ENCODE data around the gene IGF2BP2.
"Not testable (repeated sequence)": the region's sequence is repeated elsewhere in the genome, so short reads cannot be mapped to it uniquely, and the experiment has no call there.

Gene IGF2BP2

DNA sequence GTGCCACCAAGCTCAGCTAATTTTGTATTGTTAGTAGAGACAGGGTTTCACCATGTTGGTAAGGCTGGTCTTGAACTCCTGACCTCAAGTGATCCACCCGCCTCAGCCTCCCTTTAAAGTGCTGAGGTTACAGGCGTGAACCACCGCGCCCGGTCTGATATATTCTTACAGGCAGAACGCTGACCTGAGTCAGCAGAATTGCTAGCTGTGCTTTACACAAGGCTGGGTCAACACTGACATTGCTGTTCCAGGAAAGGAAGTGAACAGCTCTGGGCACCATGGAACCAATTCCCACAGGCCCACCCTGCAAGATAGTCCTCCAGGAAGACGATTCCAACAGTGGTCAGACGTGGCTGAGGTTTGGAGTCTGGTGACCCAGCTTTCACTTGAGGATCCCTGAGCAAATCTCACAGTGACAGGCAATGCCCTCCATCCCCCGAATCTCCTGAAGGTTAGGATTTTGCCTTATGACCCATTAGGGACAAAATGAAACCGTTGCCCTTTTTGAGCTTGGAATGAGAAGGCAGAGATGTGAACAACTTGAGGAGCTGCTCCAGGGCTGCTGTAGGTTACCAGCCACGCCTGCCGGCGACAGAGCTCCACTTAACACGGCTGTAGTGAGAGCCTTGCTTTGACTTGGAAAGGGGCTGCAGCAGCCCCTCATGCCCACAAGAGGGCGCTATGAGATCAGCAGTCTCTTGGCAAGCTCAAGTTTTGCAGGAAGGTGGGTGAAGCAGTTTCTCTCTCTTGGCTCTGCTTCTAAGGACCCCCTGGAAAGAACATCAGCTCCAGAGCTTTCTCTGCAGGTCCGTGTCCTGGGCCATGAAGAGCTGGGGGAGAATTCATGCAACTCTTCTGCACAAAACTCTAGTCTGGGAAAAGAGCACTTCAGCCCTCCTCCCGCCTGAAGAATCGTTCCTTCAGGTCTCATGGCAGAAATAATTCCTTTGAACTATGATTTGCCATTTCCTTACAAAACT, 164.6 kb downstream of the IGF2BP2 start:
- peak; percentile 78 for DNase-seq

DNA sequence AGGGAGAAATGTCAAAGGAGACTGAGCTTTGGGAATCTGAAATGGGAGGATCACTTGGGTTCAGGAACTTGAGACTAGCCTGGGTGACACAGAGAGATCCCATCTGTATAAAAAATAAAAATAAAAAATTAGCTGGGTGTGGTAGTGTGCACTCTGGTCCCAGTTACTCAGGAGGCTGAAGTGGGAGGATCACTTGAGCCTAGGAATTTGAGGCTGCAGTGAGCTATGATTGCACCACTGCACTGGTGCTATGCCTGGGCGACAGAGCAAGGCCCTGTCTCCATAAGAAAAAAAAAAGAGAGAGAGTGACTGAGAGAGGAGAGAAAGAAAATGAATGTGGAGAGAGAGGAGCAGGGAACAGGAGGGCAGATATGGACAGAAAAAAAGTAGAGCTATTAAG, 165.9 kb downstream of the IGF2BP2 start:
- DNase-seq, result no peak

DNA sequence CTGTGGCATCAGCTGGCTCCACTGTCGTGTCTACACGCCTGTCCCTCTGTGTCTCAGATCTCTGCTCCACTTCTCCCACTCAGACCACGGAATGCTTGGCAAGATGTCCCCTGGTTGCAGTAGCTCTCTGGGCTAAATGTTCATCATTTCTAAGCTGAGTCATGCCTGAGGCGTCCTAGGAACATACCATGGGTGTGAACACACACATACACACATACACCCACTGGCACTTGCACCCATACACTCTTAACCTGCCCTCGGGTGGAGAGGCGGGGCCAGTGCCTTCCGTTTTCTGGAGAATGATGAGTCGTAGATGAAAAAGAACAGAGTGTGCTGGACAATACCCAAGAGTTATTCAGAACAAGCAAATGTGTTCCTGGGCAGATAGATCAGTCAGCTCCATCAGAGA, 166.3 kb downstream of the IGF2BP2 start:
- DNase-seq, result peak; percentile 99

DNA sequence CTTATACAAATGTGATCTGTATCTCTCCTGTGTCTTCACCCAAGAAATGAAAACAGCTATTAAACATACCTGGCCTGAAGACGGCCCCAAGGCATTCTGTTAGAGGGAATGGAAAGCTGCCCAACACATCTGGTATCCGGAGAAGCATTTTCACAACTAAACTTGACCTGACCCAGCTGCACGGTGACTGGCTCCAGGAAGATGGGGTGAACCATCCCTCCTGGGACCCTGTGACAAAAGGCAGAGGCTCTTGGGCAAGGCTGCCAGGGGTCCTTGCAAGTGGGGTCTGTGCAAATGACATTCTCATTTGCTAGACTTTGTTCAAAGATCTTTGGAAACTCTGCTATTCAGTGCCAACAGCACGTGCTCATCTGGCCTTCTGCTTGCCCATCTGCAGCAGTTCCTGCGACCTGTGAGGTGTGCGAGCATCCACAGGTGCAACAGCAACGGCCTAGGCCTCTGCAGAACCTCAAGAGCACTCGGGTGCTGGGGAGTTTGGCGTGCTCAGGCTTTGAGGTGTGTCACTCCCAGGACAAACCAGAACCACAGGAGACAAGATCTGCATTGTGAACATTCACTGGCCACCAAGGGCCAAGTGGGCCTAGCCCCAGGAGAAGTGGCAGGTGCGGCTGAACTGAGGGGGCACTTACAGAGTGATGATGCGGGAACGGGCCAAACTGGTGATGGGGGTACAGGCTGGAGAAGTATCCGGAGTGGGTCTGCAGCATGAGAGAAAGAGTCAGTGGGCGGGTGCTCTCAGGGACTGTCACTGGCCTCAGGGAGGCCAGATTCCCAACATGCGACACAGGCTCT, 166.9 kb downstream of the IGF2BP2 start:
- DNase-seq, result no peak

DNA sequence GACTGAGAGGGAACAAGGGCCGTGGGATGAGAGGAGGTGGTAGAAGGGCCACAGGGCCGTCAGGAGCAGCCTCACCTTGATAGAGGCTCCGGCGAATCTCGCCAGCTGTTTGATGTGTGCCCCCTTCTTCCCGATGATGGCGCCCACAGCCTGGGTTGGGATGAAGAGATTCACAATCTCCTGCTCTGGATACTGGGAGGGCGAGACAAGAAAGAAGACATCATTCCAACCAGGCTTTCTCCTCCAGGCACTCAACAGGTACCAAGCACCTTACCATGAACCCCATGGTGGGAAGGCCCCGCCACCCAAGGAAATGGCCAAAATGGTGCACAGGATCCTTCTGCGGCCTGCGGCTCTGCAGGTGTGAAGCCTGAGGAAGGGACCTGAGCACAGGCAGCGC, 167.6 kb downstream of the IGF2BP2 start:
- no peak for DNase-seq

DNA sequence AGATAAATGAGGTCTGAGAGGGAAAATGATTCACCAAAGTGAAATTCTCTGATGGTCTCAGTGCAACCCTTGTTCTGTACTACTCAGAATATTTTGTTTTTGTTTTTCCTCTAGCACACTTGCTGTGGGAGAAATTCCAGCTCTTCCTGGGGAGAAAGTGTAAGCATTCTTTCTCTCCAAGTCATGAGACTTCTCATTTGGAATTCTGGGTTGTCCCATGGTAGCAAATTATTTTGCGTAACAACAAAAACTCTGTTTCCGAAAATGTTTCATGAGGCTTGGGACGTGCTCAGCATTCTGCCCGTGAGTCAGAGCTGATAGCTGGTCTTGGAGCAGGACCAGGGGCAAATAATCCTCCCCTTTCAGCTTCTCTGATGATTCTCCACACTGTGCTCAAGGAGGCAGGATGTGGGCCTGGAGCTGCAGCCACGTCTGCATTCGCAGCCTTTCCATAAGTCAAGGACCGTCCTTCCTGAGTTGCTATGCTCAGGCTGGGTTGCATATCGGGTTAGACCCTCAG, 168.5 kb downstream of the IGF2BP2 start:
- peak; percentile 100 for DNase-seq

DNA sequence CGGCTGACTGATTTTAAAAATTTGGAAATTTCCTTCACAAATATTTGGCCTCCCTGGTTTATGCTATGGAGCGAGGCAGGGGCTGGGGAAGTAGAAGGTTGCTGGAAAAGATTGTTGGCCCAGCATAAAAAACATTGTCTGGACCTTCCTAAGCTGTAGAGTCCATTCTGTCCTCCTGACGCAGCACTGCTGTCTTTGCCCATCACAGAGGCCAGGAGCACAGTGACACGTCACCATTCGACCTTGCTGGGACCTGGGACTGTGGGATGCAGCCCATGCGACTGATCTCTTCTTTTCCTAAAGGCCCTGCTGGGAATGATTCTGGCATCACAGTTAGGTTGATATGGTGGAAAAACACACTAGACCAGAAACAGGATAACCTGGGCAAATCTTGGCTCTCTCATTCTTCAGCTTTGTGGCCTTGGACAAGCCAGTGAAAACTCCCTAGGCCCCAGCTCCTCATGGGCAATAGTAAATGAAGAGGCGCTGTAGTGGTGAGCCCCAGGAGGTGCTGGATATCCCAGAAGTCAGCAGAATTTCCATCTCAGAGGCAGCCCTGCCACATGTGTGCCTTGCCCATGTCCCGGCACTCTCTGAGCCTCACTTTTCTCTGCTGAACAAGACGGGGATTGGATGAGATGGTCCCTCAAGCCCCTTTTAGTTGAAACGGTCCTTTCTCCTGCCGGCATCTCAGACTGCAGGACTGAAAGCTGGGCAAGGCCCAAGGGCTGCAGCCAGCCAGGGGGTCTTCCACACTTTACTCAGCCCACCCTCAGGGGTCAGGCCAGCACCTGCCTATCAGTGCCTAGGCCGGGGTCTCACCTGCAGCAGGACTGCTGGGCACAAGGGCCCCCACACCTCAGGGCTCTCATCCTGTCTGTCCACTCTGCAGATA, 169.2 kb downstream of the IGF2BP2 start:
- DNase-seq, result no peak

DNA sequence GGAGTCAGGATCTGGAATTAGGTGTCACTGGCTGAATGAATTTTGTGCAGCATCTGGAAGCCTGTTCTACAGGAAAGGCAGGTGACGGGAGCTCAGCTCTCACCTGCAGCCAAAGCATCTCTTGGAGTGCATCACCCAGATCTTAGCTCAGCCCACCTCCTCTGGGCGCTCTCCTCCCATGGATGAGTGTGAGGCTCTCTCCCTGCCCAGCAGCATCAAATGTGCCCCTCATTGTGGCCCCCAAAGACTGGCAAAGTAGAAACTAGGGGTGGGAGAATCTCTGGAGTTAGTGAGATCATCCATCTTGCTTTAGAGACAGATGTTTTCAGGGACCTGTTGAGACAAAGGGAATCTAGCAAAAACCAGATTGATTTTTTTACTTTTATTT, 170.1 kb downstream of the IGF2BP2 start:
- no peak for DNase-seq

DNA sequence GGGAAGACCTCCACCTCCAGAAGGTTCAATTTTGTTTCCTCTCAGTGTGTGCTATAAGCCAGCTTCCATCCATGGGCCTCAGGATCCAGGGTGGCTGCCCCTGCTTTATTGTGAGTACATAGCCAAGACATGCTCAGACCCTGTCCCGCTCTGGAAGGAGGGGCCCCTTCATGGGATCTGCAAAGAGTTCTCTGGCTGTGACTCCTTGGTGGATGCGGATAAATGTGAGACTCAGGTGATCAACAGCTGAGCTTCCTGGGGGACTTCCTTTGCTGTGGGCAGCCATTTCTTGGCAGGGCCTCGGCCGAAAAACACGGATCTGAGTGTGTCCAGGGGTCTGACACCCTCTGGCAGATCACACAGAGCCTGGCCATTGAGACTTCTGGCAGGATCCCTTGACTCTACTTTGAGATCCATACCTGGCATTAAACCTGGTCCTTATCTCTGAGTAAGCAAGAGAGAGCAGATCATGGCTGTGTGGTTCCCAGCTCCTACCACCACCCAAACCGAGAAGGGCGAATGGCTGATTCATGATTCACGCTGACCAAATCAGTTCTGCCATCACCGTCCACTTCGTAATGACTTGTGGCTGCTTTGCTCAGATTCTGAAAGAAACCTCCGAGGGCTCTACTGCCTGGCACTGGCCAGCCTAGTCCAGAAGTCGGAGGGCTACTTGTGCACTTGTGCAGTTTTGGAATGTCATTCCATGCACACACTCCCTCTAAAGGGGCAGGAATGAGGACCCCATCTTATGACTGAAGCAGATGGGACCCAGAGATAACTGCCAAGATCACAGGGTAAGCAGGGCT, 170.7 kb downstream of the IGF2BP2 start:
- no peak for DNase-seq

DNA sequence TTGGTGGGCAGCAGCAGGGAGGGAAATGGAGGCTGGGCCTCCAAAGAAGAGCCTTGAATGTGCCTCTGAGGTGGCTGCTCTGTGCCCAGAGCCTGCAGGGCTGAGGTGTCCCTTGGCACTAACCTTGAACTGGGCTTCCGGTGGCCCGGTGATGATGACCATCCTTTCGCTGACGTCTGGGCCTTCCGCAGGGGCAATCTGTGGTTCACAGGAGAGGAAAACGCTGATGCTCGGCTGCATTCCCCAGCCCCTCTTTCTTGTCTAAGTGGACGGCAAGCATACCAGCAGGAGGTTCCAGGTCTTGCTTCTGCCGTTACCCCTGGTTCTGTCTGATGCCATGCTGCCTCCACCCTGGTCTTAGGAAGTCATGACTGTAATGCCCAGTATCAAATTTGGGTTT, 172.9 kb downstream of the IGF2BP2 start:
- DNase-seq, result no peak

DNA sequence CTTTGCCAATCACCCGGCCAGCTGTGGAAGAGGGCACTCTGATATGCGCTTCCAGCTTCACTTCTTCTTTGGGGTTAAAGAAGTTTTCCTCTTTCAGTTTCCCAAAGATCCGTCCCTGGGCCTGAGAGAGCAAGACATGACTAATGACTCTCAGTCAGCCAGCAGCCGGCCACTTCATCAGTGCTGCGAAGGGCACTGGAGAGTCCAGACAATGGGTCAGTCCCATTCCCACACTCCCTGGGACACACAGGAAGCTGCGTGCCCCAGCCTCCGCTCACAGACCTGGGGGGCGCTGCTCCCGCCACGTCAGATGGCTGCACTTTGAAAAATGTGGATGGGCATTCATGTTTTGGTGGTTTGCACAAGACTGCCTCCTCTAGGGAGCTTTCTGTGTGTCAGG, 175.4 kb downstream of the IGF2BP2 start:
- DNase-seq, result peak; percentile 25

DNA sequence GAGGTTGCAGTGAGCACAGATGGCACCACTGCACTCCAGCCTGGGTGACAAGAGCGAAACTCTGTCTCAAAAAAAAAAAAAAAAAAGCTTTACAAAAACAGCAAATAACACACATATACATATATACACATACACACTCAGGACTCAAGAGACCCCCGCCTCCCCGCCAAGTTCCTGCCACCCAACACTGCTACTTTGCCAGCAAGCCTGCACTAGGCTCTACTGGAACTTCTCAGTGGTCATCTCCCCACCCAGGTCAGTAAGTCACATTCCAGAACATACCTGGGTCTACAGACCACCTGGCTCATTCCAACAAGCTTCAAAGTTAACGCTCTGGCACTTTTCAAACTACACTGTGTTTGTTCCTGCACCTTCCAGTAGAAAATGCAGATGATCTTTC, 176.4 kb downstream of the IGF2BP2 start:
- DNase-seq, result no peak

DNA sequence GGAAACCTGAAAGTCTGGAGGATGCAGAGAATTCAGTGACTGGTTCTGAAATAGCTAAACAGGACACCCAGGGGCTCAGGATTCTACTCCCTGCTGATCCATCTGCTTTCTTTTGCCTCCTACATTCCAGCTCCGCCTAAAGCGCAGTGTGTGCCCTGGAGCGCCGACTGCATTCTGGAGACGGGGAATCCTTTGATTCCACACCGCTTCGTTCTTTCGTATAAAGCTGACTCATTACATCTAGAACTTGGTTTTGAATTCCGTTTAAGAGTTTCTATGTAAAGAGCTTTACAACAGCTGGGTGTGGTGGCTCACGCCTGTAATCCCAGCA, 177.0 kb downstream of the IGF2BP2 start:
- DNase-seq, result no peak

DNA sequence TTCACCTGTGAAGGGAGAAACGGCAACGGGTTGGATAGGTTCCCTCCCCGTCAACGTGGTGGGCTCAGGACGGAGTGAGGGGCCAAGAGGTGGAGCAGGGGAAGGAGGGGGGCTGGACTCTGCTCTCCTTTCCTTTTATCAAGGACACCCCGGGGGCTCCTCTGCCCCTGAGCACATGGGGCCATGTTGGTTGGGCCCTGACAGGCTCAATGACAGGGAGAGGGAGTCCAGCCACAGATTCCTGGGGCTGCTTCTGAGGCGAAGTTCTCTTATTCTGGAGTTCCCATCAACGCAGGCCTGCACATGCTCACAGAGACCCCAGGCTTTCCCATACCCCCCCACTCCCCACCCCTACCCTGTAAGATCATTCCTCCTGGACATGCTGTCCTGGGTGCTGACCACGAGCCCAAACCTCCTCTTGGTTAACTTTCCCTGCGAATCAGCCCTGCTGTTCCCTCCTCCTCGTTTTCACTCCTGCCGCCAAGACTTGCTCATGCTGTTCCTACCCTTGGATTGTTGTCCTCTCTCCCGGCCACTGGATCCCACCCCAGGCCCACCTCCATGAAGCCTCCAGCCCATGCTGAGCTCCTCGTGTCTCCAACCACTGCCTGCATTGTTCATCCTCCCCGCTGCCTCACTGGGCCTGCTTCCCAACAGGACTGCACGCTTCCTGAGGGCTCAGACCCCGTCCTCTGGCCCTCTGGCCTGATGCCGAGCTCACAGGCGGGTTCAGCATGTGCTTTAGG, 177.5 kb downstream of the IGF2BP2 start:
- no peak for DNase-seq

DNA sequence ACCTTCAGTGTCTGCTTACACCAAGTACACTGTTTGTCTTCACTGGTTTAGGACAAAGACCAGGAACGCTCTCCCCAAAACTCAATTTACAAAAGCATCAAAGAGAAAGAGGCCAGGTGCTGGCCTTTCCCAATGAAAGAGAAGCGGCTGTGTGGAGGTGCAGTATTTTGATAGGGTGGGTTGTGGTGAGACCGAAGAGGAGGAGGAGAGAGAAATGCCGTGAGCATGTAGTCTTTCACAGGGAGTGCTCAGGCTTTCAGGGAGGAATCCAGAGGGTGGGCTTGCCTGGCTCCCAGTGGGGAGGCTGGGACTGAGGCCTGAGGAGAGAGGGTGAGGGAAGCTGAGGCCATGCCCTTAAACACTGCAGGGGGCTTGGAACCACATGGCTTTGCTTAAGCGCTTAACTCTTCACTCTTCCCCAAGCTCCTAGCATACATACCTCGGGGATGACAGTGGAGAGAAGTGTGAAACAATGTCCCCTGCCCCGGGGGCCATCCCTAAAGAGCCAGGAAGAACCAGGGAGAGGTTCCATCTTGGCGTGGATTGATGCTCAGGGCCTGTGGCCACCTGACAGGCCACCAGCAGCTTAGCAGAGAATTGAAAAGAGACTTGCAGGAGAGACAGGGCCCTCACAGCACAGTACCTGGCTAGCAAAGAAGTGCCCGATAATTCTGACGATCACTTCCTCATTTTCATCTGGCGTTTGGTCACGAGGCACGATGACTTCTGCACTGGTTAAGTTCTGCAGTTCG, 178.3 kb downstream of the IGF2BP2 start:
- peak; percentile 44 for DNase-seq

DNA sequence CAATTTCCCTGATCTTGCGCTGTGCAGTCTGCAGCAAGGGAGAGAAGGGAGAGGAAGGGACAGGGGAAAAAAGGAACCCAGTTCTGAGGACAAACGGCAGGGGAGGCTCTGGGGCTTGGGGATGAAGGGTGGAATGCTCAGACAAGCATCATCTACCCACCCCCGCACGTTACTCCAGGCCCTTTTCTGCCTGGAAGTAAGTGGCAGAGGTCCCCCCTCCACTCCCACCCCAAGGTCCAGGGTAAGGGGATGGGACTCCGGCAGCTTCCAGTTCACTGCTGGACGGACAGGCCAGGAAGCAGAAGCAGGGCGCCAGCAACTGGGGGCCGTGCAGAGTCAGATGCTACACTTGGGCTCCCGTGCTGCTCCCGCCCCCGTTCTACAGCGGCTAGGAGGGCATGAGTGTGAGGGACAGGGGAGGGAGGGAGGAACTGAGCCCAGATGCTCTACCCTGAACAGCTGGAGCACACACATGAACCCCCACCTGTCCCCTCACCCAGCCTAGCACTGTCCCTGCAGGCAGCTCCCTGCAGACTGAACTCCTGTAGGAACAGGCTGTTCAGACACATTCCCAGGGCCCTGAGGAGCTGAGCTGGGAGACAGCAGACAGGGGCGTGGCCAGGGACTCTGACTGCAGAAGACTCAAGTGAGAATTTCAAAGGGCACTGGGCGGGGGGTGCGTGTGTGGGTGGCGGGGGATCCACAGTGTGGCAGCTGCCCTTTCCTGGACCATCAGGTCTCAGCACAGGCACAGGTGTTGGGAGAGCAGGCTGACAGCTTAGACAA, 179.1 kb downstream of the IGF2BP2 start:
- DNase-seq, result no peak

DNA sequence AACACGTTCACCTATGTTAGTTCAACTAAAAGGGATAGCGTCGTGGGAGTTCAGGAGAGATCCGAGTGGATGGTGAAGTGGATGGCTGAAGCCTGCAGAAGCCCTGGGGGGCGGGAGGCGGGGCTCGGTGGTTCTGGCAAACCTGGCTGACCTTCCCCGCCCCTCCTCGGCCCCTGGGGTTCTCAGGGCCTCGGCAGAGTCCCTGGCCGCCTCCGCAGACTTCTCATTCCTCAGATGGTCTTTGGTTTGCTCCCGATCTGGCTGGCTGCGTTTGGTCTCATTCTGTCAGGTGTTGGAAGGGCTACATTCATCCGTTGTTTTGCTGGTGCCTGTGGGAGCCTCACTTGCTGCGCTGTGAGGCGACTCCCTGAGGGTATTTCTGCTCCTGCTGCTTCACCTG, 179.7 kb downstream of the IGF2BP2 start:
- not testable (repeated sequence) for DNase-seq

DNA sequence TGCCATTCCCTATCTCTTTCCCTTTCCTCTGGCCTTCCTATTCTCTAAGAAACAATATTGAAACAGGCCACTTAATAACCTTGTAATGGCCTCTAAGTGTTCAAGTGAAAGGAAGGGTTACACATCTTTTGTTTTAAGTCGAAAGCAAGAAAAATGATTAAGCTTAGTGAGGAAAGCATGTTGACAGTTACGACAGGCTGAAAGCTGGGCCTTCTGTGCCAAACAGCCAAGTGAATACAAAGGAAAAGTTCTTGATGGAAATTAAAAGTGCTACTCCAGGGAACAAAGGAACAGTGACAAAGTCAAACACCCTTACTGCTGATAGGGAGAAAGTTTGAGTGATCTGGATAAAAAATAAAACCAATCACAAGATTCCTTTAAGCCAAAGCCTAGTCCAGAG, 184.5 kb downstream of the IGF2BP2 start:
- DNase-seq, result no peak

DNA sequence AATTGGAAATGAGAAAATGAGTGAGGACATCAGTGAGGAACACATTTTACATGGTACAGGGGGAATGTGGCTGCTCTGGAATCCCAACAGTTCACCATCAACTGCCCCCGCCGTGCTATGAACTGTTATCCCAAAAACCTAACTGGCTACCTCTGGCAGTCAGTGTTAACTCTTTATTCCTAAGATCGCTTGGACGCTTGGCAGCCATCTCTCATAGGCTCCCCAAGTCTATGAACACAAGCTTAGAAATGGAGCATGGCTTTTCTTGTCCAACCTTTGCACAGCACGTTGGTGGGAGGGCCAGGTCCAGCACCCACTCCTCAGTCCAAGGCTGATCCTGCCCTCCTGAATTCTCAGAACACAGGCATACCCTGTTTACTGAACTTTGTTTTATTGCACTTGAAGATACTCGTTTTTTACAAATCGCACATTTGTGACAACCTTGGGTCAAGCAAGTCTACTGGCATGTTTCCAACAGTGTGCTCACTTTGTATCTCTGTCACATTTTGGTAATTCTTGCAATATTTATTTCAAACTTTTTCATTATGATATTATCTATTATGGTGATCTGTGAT, 185.1 kb downstream of the IGF2BP2 start:
- no peak for DNase-seq

All from fibroblast of skin of back (primary cell).